Ureter (tissue), 1 donor: ENCODE measurements around the gene CPVL. TPM values are rescaled to one million over a fixed set of nuclear protein-coding genes. Genes with fewer than 3 reads are reported as not detected.
A peak's percentile ranks its signal among the peaks of the same experiment; 100 is the strongest.
"Not testable (repeated sequence)": the region's sequence is repeated elsewhere in the genome, so short reads cannot be mapped to it uniquely, and the experiment has no call there.

ENCODE experiments used
- DNase-seq: peaks from one replicate; pipeline ENCODE4 v3.0.0-alpha.2; 2020; ENCODE audit warnings: low spot score
- total RNA-seq: library from RNA; stranded (reverse); gene quantifications from one replicate; pipeline ENCODE4 v1.2.4, GENCODE V29; 2023
- donor health status: DM: yes; HTN: yes; CAD: no.

Gene CPVL
- total RNA-seq, 1 donor from 2014 or later = 15.6 TPM

DNA sequence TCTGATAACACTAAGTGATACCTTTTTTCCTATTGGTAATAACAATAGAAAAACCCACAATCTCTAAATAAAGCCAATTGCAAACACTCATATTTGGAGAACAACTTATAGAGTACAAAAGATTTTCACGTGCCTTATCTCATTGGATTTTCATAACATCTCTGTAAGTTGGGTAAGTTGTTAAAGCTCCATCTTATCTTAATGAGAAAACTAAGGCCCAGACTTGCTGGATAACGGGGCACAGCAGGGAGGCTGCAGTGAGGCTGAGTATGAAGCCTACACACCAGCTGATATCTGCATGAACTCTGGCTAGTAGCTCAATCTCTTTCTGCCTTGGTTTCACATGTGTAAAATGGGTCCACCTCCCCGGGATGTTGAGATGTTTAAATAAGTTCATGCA lies 26.8 kb downstream of the CPVL start:
- no peak for DNase-seq

GRCh38 chr7:29116361-29117200 lies 29.8 kb downstream of the CPVL start:
- no peak for DNase-seq

DNA sequence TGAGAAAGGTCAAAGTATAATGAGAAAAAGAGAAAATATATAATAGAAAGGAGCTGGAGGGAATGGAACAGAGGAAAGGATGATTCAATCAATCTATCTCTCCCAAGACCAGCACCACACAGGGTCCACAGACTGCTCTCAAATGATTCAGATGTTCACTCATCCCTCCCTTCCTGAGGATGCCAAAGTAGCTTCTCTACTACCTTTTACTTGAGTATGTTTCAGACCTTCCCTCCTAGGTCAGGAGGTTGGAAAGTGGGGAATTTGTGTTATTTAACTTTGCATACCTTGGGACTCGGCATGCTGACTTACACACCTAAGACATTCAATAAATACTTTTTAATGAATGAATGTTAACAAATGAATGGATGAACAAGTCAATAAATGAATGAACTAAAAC lies 30.6 kb downstream of the CPVL start:
- DNase-seq = no peak

GRCh38 chr7:29115130-29115687 lies 31.1 kb downstream of the CPVL start:
- no peak for DNase-seq

GRCh38 chr7:29114266-29114665 lies 32.1 kb downstream of the CPVL start:
- DNase-seq = not testable (repeated sequence)

DNA sequence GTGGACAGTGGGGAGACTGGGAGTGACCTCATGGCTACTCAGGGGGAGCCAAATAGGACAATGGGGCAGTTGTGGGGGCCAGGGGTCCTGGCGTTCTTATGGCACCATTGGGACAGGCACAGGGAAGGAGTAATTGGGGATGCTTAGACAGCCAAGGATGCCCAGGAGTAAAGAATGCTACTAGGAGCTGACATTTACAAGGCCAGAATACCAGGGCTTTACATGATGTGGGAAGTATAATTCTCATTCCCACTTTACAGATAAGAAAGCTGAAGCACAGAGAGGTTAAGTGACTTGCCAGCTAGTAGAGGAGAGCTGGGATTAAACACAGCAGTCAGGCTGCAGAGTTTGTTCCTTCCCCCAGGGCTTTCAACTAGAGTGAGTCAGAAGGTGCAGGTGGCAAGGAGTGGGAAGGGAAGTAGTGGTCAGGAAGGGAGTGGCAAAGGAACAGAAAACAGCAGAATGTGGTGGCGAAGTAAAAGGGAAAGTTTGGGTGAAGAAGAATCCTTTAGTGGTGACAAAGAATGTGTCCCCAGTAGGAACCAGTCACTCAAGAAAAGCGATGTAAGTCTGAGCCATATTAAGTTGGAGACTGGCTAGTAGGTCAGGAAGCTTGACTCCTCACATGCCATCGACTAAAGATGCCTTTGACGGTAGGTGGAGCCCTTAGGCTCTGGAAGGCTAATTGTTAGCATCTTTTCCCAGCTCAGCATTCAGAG lies 32.8 kb downstream of the CPVL start:
- no peak for DNase-seq

GRCh38 chr7:29112721-29113120 lies 33.6 kb downstream of the CPVL start:
- no peak for DNase-seq

DNA sequence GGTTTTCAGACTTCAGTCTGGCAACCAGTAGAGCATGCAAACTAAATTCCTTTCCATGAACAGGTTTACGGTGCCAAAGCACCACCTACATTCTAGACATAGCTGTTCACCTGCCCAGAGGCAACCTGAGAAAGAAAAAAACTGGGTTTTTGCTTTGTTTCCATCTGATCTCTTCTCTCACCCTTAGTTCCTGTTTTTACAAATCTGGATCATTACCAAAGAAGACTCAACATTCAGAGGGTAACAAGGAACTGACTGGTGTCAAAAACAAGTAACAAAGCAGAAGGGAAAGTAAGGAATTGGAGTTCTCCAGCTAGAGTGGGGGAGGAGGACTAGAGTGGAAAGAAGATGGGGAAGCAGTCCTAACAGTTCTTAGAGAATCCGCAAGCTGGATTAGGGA lies 36.4 kb downstream of the CPVL start:
- no peak for DNase-seq

DNA sequence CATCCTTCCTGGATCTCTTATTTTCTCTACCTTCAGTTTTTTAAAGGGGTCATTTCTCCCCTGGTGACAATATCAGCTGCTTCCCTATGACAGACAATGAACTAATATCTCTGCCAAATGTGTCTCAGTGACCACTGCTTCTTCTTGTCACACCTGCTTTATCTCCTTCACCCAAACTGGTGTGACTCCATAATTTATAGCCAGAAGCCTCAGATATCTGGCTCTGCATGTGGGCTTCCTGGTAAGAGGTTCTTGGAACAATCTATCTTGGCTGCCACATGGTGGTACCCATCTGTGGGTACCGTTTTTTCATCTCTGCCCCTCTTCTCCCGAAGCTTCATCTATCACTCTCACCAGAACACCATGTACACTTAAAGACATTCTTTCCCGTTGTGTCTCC lies 37.0 kb downstream of the CPVL start:
- no peak for DNase-seq

GRCh38 chr7:29107056-29107455 lies 39.3 kb downstream of the CPVL start:
- no peak for DNase-seq

GRCh38 chr7:29106669-29106988 lies 39.7 kb downstream of the CPVL start:
- no peak for DNase-seq

DNA sequence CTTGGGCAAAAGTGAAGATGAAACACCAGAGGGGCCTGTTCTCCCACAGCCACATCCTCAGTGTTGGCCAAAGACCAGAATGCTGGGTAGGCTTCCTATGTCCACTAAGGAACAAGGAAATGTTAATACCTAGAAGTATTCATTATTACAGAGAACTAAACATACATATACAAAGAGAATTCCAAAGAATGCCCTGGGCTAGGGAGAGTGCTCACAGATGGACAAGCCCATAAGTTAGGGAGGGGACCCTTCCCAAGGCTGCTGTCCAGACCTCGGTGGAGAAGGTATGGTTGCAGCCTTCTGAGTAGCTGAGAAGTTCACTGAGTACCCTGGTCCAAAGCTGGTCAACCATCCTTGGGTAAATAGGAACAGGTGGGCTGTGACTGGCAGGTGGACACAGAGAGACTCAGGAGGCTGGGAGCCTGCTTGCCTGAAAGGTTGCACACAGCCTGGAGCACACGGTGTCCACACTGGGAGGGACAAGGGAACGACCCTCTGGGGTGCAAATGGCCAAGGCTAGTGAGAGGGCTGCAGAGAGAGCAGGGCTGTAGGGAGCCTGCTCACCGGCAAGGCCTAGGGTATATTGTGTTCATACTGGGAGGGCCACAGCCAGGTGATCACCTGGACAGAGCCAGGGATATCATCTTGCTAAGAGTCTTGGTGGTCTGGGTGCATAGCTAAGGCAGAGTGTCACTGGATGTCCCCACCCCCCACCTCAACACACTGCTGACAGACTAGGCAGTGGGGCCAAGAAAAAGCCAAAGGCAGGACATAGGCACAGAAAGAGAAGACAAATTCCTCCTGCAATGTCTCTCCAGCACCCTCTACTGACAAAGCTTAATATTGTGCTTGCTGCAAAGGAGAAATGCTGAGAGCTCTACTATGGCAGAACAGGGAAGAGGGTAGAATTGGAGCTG lies 40.3 kb downstream of the CPVL start:
- DNase-seq = peak; percentile 55

DNA sequence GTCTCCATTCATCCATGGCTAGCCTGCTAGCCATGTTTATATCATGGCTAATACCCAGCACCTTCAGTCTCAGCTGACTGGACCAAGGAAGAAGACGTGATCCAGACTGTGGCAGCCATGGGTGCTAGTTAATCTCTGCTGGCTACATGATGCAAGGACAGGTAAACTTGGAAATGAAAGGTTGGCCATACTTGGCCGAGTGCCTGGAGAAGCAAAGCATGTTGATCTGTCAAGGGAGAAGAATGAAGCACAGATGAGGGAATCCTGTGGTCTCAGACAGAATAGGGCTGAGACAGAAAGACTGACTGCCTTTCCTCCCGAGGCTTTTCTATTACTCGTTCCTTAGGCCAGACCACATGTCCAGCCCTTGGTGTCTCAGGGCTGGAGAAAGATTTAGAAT lies 41.1 kb downstream of the CPVL start:
- no peak for DNase-seq

DNA sequence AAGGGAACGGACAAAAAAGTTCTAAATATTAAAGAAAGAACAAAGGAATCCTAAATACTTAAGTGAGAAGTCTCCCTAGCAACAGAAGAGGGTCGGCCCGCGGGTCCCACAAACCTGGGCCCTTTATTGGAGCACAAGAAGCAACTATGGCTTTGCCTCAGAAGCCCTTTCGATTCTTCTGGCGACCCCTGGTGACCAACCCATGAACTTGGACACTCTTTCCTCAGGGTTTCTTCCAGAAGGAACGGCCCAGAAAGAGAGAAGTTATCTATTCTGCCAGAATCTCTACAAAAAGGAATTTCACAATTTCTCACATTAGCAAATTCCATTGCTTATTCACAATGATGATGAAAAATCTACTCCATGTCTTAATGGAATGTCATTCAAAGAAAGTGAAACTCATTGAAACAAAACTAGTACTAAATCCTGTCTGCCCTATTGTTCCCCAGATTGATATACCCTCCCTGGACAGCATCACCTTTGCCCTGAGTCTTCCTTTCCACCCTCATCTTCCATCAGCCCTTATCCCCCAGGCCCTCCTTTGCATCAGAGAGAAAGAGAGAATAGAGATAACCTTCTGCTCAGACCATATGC lies 43.7 kb downstream of the CPVL start:
- DNase-seq = peak; percentile 73

- no peak for DNase-seq
Measured at GRCh38 chr7:29100924-29101323, 45.4 kb downstream of the CPVL start.

DNA sequence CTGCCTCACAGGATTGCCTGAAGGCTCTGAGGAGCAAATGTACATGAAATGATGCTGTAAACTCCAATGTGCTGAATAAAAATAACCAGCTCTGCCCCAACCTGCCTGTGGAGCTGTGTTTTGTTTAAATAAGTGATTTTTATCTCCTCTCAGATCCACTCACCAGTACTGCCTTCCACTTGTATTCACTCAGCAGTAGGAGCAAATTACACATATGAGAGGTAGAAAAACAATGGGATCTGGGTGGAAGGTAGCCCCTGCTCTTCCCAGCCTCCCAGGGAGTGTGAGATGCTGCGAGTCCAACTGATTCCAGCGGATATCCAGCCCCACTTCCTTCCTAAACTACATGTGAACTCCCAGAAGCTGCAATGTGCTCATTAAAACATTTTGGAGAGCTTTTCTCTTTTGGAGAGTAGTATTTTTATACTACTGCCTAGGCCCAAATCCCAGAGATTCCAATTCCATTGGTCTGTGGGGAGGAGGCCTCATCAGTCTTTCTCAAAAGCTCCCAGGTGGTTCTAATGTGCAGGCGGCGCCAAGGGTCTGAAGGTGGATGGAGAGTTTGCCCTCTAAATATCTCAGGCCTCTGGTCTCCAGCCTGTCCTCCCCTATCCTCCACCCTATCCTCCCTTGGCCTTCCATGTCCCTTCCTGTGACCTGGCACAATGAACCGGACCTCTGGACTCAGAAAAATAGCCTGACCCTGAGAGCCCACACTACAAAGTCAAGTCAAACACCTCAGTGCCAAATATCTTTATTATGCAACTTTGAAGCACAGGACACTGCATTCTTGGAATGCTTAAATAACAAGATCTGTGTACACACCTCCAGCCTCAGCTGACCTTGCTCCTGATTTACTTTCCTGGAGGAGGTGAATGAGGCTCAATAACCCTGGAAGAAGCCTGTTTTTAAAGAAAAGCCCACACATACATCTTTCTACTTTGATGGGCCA lies 46.2 kb downstream of the CPVL start:
- no peak for DNase-seq

- no peak for DNase-seq
Measured at GRCh38 chr7:29096446-29096730, 49.9 kb downstream of the CPVL start.

- DNase-seq = no peak
Measured at GRCh38 chr7:29095631-29096445, 50.5 kb downstream of the CPVL start.

DNA sequence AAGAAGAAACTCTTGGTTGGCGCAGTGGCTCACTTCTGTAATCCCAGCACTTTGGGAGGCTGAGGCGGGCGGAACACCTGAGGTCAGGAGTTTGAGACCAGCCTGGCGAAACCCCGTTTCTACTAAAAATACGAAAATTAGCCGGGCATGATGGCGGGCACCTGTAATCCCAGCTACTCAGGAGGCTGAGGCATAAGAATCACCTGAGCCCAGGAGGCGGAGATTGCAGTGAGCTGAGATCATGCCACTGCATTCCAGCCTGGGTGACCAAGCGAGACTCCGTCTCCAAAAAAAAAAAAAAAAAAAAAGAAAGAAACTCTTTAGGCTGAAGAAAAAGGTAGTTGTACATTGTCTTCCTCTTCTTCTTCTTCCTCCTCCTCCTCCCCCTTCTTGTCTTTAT lies 53.2 kb downstream of the CPVL start:
- not testable (repeated sequence) for DNase-seq

GRCh38 chr7:29091715-29092114 lies 54.6 kb downstream of the CPVL start:
- DNase-seq = no peak
